HG02885 (cell line): Measurements from ENCODE around the gene TSPO.

ENCODE experiments used
- ATAC-seq: cut with Tn5 transposase; IDR thresholded peaks from one replicate; pipeline ENCODE4 v1.9.1; 2021; ENCODE audit warnings: mild to moderate bottlenecking; ENCODE audit not compliant: unreplicated experiment, poor library complexity

Gene TSPO

GRCh38 chr22:43211941-43212433, 60.6 kb downstream of the TSPO start:
- no peak for ATAC-seq

GRCh38 chr22:43212434-43212952, 61.1 kb downstream of the TSPO start:
- no peak for ATAC-seq
